Adrenal gland (tissue), 5 donors: ENCODE measurements around the gene NSD1.

Source experiments
- POLR2A ChIP-seq, 2 donors: fragments of 450-650 bp; IDR thresholded peaks; one replicate each; pipeline ENCODE4 v1.6.1; 2017; ENCODE audit warnings: antibody characterized with exemption in 2 of 2, mild to moderate bottlenecking in 2 of 2, moderate library complexity in 1 of 2
- TF ChIP-seq, protein P1 (sequence below), 6 experiments: fragments of 450-650 bp in 4 of 6; fragments of 200-600 bp in 2 of 6; sonication (generic) in 1 of 6; IDR thresholded peaks; 1 replicate in 5 of 6; 2 replicates in 1 of 6; pipeline versions ENCODE4 v1.5.1 to v1.8.0; 2016 to 2021; ENCODE audit warnings: antibody characterized with exemption in 6 of 6, mild to moderate bottlenecking in 2 of 6, moderate library complexity in 1 of 6
- donor health status: DM: no; HTN: no; CAD: no.

DNA sequence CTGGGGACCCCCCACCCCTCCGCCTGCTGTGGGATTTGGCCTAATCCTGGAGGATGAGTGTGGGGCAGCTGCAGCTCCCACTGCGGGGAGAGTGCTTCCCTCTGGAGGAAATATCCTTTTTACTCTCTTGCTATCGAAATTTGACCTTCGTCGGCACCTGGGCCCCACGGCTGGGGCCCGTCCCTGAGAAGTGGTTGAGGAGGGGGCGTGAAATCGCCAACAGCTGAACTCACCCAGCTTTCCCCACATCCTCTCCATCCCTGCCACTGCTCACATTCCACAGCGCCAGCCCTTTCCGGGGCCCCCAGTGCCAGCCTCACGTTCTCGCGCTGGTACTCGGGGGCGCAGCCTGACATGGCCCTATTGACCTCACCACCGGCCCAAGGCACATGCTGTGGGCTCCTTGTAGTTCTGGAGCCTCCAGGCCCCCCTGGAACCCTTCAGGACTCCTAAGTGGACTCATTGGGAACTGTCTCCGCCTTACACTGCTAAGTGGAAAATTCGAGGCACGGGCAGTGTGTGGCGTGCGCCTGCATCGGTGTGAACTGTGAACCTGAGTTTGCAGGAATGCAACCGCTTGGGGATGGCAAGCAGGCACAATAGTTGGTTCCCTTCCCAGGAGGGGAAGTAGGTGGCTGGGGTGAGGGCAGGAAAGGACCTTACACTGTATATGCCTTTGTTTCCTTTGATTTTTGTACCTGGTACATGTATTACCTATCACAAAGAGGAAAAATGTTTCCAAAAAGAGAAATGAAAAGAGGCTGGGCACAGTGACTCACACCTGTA lies 27.7 kb upstream of the NSD1 start:
- TF ChIP-seq, protein P1, sequence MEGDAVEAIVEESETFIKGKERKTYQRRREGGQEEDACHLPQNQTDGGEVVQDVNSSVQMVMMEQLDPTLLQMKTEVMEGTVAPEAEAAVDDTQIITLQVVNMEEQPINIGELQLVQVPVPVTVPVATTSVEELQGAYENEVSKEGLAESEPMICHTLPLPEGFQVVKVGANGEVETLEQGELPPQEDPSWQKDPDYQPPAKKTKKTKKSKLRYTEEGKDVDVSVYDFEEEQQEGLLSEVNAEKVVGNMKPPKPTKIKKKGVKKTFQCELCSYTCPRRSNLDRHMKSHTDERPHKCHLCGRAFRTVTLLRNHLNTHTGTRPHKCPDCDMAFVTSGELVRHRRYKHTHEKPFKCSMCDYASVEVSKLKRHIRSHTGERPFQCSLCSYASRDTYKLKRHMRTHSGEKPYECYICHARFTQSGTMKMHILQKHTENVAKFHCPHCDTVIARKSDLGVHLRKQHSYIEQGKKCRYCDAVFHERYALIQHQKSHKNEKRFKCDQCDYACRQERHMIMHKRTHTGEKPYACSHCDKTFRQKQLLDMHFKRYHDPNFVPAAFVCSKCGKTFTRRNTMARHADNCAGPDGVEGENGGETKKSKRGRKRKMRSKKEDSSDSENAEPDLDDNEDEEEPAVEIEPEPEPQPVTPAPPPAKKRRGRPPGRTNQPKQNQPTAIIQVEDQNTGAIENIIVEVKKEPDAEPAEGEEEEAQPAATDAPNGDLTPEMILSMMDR (IDR thresholded peaks at IDR 0.05) = no peak
- TF ChIP-seq POLR2A (IDR thresholded peaks at IDR 0.05) = no peak
